HG03575 (cell line): ENCODE measurements around the gene KCNT1.

Experiments used
- ATAC-seq: cut with Tn5 transposase; IDR thresholded peaks from one replicate; pipeline ENCODE4 v1.9.1; 2021; ENCODE audit not compliant: unreplicated experiment, insufficient number of reproducible peaks, low FRiP score; ENCODE audit errors: extremely low read depth

The KCNT1 gene

DNA sequence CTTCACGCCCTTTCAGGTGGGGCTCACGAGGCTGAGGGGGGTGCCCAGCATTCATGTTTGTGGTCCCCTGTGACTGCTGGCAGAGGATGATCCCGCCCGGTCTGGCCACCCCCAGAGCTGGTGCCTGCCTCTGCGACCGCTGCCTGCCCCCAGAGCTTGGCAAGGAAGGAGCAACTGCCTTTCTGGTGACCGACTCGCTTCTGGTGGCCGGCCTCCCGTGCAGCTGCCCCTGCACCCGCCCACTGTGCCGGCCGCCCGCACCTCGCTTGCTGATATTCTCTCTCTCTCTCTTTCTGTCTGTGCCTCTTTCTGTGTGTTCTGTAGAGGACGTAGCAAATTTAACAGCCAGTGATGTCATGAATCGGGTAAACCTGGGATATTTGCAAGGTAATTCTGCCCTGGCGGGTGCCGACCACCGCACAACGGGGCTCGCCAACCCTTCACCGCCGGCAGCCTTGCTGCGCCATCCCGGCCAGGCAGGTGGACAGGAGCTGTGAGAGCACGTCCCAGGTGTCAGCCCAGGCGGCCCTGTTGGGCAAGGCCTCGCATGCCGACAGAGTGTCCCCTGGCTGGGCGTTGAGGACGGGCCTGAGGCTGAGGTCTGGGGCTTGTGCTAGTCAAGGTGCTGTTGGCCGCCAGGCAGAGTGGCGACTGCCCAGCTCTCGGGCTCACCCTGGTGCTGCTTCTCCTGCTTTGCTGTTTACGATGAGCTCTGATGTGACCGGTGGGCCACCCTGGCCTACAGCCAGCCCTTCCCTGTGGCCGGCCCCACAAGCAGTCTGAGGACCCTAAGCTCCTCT is 86.0 kb downstream of the KCNT1 start:
- ATAC-seq: no peak

DNA sequence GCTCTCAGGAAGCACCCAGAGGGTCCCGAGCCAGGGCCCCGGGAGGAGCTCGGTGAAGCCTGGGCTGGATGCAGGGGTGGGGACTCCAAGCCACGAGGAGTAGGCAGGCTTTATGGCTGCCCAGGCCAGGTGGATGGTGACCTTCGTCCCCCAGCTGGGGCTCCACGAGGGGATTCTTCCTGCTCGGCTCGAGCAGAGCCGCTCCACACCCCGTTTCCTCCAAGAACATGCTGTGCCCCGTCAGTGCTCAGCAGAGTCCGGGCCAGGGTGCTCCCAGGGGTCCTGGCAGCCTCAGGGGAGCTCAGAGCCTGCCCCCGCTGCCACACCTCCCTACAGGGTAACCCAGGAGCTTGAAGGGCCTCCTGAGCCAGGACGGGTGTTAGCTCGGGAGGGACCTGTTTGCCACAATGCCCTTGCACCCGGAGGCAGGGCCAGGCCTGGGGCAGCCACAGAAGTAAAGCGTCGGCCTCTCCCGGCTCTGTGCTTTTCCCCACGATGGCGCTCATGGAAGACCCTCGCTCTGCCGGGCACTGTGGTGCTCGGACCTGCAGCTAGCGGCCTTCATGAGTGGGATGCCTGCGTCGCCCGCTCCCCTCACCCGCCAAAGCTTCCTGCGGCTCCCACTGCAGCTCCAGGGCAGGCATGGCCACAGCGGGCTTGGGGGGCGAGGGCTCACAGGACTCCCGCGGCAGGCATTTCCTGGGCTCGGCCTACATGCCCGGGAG is 86.8 kb downstream of the KCNT1 start:
- ATAC-seq: no peak

GRCh38 chr9:135789838-135790291 is 87.9 kb downstream of the KCNT1 start:
- ATAC-seq: no peak

GRCh38 chr9:135790356-135790755 is 88.4 kb downstream of the KCNT1 start:
- ATAC-seq: no peak

GRCh38 chr9:135790850-135791249 is 88.9 kb downstream of the KCNT1 start:
- no peak for ATAC-seq

- ATAC-seq: no peak
These were observed 89.7 kb downstream of the KCNT1 start for GRCh38 chr9:135791431-135792267.

DNA sequence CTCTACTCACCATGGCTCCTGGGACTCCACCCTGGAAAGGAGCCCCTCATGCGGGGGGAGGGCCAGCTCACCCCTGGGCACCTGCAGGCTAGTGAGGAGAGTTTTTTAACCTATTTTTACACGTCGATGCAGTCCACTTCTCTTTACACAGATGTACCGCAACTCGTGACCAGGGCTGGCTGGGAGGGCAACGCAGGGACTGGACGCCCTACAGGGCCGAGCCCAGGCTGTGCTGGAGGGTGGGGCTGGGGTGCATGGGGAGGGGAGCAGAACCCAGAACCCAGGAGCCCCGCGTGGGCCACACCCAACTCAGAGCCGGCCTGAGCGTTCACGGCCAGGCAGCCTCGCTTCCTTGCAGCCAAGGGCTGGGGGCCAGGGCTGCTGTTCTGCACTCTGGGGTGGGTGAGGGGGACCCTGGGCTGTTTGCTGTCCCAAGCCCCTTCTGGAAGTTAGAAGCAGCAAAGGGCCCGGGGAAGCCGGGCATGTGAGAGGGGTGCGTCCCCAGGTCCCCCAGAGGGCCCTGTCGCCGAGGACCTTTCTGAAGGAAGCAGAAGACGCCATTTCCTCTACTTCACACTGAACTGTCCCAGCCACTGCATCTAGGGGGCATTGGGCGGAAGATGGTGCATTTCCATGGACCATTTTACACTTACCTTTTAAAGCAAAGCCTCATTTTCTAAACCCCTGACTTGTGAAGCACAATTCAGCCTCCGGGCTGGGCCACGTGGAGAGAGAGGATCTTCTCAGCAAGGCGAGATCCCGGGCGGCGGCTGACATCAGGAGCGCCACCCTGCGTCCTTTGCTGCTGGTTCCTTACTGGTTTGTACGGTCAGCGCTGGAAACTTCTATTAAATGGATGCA is 90.5 kb downstream of the KCNT1 start:
- no peak for ATAC-seq

DNA sequence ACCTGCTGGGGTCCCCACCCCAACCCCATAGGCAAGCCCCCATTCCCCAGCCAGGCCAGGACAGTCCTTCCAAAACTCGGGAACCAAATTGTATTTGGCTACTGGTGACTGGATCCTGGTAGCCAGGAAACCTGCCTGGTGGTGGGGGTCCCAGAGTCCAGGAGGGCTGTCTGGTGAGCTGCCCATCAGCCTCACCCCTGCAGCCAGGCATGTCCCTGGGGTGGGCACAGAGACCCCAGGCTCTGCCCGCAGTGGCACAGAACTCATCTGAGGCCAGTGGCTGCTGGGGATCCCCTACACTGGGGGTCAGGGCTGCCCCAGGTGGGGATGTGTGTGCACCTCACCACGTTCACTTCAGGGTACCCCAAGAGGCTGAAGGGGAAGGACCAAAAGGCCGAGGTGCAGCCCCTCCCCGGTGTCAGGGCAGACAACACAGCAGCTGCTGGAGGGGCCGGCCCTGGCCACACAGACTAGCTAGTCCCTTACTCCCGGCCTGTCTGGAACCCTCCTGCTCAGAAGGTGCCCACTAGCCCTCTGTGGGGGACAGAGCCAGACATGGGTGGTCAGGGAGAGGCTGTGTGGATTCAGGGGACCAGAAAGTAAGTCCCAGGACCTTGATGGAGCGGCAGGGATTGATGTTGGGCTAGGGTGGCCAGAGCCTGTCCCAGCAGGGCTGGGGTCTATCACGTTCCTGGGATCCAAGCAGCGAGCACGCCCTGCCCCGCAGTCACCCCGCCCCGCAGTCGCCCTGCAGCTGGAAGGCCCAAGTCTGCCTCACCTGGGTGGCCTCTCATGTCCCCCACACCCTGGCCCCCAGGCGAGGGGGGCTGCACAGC is 91.5 kb downstream of the KCNT1 start:
- no peak for ATAC-seq

DNA sequence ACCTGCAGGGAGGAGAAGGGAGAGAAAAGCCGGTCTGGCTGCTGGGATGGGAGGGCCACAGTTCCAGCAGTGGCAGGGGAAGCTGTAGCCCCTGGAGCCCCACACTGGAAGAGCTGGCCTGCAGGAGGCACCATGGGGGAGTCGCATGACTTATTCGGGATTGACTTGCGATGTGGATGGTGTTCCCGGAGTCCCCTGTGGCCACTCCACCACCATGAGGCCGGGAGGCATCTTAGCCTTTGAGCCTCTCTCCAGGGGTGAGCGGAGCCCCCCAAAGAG is 92.0 kb downstream of the KCNT1 start:
- no peak for ATAC-seq

DNA sequence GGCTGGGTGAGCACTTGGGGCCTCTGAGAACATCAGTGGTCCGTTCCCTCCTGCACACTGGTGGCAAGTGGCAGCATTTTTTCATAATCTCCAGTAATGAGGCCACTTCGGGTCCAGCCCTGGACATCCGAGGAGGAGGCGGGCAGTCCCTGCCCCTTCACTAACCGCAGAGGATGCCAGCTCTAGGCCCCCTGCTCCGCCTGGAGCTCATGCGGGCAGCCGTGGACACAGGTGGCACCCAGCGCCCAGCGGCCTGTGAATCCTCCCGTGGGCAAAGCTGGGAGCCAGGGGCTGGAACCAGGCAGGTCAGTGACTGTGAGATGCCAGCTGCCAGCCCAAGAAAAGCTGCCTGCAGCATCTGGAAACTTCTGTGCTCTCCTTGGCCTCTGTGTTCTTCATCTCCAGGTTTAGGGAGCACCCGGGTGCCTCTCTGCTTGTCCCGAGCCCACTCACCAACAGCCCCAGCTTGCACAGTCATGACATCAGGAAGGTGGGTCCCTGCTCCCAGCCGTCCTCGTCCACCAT is 92.4 kb downstream of the KCNT1 start:
- ATAC-seq: no peak

DNA sequence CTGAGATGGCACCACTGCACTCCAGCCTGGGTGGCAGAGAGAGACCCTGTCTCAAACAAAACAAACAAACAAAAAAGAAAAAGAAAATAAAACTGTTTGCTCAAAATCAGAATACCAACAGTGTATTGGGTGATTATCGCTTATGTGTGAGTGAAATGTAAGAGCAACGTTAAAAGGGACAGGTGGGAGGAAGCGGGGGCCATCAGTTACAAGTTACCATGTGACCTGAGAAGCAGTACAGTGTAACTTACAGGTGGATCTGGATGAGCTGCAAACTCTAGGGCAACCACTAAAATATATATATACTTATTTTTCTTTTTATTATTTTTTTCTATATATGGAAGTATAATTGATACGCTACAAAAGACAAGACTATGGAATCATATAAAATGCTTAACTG is 93.4 kb downstream of the KCNT1 start:
- ATAC-seq: no peak

DNA sequence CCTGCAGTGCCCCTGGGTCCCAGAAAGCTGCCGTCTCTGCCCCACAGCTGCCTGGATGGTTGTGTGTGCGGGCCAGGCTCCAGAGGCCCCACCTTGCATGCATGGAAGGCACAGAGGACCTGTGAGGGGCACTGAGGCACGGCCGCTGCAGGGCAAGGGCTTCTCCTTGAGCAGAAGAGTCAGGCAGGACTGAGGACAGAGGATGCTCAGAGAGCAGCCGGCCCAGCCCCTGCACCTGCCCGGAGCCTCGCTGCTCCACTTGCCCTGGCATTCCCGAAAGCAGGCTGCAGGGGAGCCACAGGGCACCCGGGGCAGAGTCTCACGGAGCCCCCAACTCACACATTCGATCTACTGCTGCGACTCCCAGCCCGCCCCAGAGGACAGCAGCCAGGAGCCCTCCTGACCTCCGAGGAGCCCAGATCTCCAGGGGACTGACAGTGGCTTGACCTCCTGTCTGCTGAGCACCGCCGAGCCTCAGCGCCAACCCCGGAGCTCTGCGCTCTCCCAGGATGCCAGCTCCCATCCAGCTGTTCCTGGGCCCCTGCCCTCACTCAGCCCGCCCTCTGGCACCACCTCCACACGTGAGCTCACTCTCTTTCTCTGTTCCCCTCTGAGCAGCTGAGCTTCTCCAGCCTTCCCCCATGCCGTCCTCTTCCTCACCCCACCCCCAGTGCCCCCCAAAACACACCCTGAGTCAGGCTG is 95.0 kb downstream of the KCNT1 start:
- ATAC-seq: no peak

DNA sequence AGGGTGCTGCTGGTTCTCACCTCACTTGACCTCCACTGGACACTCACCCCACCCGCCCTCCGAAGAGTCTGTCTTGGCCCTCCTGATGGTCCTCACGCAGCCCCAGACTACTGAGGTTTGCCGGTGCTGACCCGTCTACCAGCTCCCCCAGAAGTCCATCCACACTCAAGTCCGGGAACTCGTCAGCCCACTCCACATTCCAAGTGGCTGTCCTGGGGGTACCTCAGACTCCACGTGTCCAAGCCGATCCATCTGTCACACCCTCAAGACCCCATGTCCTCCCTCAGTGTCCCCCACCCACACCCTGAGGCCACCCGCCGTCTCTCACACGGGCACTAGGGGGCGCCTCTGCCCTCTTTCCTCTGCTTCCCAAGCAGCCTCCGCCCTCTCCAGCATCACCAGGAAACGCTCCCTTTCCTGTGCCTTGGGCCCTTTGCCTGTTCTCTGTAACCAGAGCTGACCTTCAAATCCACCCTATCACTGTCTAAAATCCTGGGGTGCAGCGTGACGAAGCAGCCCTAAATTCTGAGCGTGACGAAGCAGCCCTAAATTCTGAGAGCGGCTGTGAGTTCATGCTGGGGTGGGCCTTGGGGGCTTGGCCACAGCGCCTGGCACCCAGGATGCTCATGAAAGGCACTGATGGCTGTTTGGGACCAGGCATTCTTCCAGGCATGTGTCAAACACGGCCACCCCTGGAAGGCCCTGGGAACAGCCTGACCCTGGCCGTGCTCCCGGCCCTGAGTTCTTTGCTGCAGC is 95.7 kb downstream of the KCNT1 start:
- no peak for ATAC-seq

DNA sequence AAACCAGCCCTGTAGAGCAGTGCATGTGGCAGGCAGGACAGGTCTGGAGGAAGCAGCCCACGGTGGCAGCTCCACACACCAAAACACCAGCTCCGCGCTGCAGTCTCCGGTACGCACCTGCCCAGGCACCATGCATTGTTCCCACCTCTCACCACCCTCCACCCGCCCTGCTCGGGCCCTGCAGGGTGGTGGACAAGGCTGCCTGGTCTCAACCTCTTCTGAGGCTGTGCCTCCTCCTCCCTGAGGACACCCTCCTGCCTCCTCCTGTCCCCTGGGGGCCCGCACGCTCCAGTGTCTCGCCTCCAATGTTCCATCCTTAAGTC is 96.2 kb downstream of the KCNT1 start:
- no peak for ATAC-seq

DNA sequence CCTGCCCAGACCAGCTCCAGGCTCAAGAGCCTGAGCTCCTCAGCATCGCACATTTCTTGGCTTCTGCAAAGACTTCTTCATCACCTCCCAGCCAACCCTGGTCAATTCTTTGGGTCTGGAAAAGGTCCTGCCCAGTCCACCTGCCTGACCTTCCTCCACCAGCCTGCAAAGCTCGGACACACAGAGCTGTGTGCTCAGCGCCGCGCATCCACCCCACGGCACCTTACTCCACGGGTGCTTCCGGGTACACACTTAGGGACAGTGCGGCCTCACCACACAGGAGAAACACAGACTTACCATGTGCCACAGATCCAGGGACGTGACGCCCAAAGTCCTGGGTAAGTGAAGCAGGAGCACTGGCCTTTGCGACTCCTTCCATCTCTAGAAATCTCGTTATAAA is 97.3 kb downstream of the KCNT1 start:
- ATAC-seq: no peak

GRCh38 chr9:135801070-135801469 is 99.1 kb downstream of the KCNT1 start:
- ATAC-seq: no peak

DNA sequence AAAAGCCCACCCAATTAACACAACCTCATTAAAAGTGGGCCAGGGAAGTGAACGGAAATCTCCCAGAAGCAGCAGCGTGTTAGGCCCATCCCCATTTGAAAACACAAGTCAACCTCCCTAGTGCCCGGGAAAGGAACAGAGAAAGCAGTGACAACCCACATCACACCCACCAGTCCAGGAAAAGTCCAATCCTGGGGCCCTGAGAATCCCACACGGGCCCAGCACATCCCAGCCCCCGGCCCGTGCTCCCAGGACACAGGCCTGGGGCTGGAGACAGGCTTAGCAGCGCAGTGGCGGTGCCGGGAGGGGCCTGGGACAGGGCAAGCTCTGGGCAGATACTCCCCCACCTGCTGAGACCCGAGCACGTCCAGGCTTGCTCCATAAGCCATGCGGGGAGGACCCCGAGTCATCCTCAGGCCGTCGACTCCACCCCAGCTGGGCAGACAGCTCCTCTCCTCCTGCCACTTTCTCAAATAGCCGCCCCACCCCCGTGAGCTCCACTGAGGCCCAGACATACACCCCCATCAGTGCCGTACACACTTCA is 101.0 kb downstream of the KCNT1 start:
- no peak for ATAC-seq
